DMS79 (cell line): ENCODE data around the gene CTXN3.
A peak's percentile ranks its signal among the peaks of the same experiment; 100 is the strongest.

Experiments used
- DNase-seq: peaks from one replicate; lab custom pipeline; 2025; lab: John Stamatoyannopoulos, UW

Gene CTXN3

DNA sequence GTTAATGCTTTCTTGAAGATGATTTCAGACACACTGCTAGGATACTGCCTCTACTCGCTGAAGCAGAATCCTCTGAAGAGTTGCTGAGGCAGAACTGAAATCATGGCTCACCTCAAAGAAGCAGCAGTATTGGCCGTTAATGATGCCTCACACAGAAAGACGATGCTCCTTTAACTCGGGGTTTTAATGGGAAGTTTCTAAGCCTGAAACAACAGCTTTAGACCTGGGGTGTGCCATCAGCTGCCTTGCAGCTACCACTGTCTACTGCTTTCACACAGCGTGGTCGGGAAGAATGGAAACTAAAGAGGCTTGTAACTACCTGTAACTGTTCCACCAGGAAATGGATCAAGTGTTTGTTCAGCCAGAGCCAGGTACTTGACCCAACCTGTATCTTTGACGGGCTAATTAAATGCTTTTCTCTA is at the start of gene CTXN3:
TSS of gene CTXN3 (plus strand) at position 65 of the 422 bp plus-strand sequence. CDS start 8,440 bp downstream, outside the sequence.
- DNase-seq, result peak; percentile 54

DNA sequence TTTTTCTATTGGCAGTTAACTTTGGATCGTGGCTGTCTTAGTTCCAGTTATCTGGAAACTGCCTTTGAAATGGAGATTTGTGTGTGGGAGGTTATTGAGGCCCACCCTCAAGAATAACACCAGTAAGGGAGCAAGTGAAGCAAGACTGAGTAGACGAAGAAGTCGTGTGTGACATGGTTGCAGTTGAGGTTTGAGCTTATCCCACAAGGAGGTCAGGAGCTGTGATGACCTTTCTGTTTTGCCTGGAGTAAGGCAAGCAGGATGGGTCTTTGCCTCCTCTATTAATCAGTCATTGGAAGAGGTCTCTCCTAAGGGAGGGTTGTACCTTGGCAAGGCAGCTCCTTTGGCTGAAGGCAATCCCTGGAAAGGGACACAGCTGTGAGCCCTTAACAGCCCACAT is 49.6 kb upstream of the CTXN3 start:
- DNase-seq, result no peak

DNA sequence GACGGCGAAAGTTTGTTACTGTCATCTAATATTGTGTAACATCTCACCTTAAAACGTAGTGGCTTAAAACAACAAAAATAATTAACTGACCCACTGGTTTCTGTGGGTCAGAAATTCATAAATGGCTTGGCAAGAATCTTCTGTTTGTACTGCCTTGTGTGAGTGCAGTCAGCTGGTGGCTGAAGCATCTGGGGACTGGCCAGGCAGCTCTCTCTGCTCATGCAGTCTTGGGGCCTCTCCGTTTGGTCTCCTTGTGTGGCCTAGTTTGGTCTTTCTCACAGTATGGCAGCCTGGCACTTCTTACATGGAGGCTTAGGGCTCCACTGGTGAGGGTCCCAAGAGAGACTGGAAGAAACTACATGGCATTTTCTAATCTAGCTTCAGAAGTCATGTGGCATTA is 49.0 kb upstream of the CTXN3 start:
- DNase-seq, result no peak

DNA sequence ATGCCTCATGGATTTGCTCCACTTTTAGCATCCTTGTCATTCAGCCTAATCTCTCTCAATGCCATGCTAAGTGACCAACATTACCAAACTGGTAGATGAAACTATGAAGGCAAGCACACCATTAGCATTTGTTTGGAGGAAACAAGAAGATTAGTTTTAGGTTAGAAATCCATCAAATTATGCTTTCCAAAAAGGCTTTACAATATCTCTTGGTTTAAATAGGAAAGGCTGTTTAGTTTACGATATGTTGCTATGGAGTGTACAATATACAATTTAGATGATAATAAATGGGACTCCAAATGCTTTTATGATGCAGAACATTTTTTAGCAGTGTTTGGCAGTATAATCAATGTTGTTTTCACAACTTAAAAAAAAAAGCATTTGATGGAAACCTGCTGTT is 47.8 kb upstream of the CTXN3 start:
- DNase-seq, result no peak

DNA sequence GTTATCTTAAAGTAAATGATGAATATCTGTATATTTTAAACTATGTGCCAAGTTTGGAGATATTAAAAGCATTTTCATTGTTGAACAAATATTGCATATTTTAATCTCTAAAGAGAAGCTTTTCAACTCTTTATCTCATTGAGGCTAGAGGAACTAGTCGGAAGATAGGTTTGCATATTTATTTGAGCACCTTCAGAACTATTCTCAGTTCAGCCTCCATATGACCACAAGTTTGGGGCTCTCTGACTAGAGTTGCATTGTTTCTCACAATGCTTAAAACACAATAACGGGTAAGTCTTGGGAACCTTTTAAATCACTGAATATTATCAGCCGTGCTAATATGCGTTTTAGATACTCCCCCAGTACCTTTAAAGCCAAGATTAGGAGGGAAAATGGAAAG is 47.3 kb upstream of the CTXN3 start:
- DNase-seq, result no peak

DNA sequence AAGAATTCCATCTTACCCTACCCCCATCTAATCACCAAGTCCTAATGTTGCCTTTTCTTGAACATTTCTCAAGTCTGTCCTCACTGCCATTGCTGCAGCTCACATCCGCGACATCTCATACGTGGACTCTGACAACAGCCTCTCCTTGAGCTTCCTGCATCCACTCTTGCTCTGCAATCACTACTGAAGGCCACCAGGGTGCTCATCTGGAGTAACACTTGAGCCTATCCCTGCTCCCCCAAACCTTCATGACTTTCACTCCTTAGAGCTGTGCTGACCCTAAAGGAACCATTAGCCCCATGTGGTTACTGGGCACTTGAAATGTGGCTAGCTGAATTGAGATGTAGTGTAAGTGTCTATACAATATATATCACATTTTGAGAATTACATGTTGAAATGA is 46.4 kb upstream of the CTXN3 start:
- no peak for DNase-seq

DNA sequence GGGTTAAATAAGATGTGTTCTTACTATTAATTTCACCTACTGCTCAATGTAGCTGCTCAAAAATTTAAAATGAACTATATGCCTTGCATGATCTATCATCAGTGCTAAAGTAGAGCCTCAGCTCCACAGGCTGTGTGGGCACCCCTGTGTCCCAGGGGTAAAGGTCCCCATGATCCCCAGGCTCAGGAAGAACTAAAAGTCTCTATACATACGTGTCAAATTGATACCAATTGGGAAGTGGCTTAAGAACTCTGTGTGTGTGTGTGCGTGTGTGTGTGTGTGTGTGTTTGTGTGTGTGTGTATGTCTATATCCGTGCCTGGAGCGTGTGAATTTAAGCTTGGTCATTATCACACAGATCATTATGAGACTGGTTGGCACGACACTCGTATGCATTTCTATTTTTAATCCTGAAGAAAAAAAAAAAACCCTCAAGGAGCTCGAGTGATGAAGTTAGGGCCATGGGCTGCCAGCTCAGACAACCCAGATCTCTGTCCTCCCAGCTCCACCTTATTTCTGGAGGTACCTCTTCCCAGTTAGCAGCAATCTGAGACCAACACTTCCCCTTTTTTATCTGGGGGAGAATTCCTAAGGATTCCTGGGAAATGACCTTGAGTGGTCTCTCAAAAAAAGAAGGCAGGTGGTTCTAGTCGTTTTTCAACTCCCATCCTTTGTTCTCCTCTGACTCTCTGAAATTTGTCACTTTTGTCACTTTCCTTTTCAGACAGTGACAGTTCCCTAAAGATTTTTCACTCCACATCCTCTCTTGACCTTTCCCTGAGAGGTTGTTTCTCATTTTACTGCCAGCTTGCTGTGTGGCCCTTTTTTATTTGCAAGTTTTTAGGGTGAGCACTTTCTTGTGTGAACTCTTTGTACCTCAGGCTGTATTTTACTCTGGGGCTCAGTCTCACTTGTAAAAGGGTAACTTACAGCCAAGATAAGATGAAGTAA is 45.7 kb upstream of the CTXN3 start:
- DNase-seq, result no peak

DNA sequence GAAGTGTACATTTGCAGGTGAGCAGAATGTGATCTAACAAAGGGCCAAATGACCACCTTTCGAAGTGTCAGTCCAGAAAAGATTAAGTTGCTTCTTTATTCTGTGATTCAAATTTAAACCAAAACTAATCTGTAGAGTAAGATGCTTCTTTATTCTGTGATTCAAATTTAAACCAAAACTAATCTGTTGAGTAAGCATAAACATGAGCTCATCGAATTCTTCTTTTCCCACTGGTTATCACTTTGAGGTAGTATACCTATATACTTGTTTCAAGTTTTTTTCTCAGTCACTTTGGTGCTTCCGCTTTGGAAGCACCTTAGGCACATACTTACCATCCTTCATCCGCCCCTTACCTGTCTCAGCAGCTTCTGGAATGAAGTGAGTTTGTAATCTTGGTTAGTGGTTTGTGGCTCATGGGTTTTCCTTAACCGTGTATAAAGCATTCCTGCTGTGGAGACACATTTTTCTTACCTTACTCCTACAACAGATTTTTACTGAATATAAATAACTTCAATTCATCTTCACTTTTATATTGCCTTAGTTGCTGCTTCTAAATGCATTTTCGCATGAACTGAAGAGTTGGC is 40.7 kb upstream of the CTXN3 start:
- DNase-seq, result no peak

DNA sequence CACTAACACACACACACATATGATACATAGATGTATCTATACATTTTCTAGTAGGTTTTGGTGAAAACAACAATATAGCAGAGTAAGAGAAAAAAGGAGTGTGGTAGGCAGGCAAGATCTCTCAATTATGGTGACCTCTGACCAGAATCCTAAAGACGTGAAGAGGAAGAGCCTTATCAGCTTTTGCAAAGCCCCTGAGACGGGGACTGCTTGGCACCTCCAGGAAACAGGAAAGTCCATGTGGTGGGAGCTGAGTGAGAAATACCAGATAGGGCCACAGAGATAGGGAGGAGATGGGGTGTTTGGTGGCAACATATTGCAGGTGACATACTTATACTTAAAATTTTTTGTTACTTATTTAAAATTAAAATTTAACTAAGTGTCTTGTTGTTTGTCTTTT is 39.9 kb upstream of the CTXN3 start:
- no peak for DNase-seq

DNA sequence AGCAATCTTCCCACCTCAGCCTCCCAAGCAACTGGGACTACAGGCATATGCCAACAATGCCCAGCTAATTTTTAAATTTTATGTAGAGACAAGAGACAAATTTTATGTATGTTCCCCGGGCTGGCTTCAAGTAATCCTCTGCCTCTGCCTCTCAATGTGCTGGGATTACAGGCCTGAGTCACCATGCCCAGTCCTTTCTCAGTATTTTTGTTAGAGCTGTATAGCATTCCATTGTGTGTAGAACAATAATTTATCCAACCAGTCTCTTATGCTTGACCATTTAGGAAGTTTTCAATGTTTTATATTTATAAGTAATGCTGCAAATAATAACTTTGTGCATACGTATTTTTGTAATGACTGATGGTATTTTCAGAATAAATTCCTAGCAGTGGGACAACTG is 38.9 kb upstream of the CTXN3 start:
- no peak for DNase-seq

DNA sequence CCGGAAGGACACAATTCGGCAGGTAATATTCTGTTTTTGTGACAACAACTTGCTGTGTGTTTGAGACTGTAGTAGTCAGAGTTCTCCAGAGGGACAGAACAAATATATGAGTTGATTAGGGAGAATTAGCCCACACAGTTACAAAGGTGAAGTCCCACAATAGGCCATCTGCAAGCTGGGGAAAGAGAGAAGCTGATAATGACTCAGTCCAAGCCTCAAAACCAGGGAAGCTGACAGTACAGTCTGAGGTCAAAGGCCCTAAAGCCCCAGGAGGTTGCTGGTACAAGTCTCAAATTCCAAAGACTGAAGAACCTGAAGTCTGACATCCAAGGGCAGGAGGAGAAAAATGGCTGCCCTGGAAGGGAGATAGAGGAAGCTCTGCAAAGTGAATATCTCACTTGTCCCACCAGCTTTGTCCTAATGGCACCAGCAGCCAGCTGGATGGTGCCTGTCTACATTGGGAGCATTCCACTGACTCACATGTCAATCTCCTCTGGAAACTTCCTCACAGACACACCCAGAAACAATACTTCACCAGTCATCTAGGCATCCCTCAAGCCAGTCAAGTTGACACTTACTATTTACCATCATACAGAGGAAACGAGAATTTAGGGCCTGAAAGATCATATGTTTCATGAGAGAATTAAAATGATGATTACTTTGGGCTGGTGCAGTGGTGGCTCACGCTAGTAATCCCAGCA is 36.3 kb upstream of the CTXN3 start:
- no peak for DNase-seq

DNA sequence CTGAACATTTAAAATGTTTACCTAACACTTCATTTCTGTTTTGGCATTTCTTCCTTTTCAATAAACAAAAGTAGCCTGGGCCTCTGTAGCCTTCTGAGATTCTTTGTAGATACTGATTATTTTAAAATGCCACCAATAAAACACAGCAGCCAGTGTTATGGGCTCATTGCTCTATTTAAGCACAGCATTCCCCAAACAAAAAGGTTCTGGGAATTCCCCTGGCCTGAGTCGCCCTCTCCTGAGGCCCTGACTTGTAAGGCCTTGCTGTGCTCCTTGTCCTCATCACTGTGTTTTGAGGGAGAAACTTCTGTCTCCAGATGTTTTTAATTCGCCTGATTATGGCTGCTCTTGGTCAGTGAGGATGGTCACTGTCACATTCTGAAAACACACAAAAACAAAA is 33.0 kb upstream of the CTXN3 start:
- DNase-seq, result no peak

DNA sequence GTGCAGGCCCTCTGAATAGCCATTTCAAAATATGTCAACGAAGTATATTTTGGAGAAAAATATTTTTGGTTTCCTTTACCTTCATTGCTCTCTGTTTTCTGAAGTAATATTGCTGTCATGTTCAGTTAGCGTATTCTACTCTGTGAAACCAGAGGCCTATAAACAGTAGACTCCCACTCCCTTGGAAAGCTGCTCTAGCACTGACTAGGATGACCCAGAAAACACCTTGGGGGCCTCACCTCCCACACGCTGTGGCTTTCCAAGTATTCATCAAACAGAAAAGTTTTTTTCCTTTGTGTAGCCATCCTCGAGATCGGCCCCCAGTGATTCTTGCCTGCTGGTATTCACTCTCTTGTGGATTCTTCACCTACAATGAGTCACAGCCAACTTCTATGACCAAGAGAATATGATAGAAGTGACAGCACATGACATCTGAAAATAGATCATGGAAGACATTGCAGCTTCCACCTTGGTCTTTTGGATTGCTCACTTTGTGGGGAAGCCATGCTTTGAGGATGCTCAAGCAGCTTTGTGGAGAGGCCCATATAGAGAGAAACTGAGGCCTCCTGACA is 28.9 kb upstream of the CTXN3 start:
- DNase-seq, result no peak

DNA sequence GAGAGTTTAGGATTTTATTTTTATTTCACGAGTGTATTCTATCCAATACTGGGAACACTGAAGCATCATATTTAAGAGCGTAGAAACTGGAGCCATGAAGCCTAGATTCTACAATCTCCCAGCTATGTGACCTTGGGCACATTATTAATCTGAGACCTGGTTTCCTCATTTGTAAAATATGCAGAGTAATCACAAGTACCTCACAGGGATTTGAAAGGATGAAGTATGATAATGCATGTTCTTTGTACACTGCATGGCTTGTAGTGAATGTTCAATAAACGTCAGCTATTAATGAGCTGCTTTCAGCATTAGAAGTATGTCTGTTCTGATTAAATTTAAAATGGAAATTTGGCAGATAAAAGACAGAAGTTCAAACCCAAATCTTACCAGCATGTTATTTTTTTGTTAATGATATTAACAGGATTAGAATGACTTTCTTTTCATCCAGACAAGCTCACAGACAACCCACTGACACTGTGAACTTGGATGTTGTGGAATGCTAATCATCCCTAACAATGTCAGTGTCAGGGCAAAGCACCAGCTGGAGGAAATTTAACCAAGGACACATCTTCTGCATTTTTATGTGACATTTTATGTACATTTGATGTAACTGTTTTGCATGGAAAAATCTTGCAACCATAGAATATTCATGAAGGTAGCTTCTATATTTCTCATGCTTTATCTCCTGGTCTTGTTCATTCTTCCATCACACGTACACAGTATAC is 27.1 kb upstream of the CTXN3 start:
- no peak for DNase-seq

DNA sequence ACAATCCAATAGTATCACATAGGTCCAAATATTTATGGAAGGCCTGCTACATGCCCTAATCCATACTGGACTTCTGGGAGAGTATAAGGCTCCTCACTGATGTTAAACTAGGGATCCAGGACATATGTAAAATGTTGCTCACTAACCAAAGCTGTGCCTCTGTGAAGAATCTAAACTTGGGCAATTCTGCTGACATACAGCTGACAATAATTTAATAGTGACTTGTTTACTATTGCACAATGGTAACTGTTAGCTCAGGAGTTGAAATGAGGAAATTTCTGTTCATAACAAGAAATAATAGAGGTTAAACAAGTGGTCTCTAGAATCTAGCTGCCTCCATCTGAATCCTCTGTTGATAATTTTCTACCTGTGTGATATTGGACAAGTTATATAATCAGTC is 14.9 kb upstream of the CTXN3 start:
- no peak for DNase-seq

DNA sequence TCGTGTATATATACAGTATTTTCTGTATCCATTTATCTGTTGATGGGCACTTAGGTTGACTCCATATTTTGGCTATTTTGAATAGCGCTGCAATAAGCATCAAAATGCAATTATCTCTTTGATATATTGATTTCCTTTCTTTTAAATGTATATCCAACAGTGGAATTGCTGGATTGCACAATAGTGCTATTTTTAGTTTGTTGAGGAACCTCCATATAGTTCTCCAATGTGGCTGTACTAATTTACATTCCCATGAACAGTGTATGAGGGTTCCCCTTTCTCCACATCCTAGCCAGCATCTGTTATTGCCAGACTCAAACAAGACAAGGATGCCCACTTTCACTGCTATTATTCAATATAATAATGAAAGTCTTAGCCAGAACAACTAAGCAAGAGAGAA is 9.1 kb upstream of the CTXN3 start:
- no peak for DNase-seq

DNA sequence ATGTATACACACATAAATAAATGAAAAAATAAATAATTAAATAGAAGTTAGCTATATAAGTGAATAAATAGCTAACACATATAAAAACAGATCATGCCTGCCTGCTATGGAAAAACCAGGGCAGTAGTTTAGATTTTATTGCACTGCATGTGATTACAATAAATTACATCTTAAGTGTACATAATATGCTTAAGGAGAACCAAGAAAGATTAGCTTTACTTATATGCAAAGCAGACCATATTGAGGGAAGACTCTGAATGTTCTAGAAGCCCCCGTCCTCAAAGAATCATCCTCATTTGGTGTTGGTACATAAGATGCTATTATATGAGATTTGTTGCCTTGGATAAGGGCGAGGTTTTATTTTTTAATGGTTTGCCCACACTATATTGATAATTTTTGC is 5.9 kb upstream of the CTXN3 start:
- DNase-seq, result no peak

DNA sequence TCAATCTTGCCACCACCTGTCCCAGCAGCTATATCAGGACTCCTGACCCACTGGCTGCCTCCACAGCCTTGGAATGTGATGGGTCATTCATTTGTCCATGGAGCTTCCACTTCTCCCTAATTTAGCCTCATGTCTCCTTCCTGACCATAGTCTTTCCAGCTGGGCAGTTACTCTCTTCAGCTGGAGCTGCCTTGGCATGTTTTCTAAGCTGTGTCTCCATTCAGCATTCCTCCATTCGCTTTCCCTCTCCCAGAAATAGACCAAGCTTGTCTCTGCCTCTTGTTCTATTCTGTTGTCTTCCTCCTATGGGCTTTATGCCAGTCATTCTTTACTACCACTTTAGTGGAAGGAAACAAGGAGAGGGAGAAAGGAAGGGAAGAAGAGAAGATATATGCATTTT is 5.3 kb upstream of the CTXN3 start:
- no peak for DNase-seq

DNA sequence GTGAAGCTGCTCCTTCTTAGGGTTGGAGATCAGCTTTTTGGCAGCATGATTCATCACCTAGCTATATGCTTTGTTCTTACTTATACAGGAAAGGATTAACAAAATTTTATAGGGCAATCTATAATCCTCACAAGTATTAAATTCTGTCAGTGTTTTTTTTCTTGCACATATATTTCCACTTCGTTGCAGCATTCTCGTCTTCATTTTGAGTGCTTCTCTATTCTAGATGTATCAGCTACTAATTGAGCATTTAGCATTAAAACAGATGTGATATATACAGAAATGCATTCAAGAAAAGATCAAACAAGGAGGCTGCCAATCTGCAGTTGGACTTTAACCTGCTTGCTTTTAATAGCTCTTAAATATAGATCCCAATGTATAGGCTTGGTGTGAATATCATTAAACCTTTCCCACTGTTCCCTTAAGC is 3.6 kb upstream of the CTXN3 start:
- no peak for DNase-seq

DNA sequence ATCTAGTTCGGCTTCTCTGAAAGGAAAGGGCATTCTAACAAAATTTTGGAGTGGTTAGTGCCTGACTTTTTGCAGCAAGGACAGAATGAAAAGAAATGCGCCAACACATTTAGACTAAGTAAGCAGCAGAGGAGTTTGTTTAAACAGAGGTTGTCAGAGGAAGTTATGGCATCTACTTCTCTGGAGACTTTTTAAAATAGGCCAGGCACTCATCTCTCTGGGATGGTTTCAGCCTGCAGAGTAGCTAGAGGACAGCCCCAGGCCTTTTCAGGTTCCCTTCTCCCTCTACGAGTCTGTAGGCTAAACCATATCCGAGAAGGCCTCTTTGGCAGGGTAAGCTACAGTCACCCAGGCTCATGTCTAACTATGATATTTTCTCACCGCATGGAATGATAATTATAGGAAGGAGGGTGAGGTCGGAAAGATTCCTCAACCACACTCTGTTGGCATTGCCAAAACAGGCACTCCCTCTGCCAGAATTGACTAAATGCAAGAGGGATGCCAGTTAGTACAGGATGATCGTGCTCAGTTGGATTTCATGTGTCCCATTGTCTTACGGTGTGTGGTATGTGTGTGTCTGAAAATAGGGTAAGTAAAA is 1.4 kb upstream of the CTXN3 start:
- DNase-seq, result no peak

DNA sequence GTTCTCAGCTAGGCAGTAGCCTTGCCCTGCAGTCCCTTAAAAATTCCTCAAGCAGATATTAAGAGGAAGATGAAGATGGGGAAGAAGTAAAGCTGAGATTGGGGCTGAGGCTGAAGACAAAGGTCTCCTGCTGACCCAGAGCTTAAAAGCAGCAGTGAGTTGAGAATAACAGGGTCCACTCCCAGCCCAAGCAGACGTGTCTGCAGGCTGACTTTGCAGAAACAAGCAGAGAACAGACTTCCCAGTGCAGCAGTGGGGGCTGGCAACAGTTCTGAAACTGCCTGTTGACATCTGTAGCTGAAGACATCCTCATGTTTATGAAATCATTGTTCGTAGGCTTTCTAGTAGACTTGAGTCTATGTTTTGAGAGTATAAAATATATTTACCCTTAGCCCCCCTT is 1.1 kb downstream of the CTXN3 start:
- DNase-seq, result no peak

DNA sequence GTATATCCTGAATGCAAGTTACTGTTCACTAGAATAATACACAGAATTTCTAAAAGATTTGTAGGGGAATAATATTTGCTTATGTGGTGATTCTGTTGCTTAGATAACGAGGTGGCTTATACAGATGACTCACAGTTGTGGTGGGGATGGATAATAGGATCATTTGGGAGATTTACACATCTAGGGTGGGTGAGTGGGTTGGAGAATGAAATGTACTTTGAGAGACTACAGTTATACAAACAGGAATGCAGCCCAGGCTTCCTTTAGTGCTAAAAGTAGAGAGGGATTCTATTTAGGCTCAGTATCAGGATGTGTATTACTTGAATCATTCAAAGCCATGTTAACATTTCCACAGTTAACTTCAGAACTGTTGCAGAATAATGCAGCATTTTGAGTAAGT is 1.8 kb downstream of the CTXN3 start:
- no peak for DNase-seq
